HG03159 (cell line): Measurements from ENCODE around the gene PRRT3.
"Not testable (repeated sequence)": the region's sequence is repeated elsewhere in the genome, so short reads cannot be mapped to it uniquely, and the experiment has no call there.

ENCODE experiments used
- ATAC-seq: cut with Tn5 transposase; IDR thresholded peaks from one replicate; pipeline ENCODE4 v1.9.1; 2021; ENCODE audit warnings: mild to moderate bottlenecking, moderate library complexity; ENCODE audit not compliant: unreplicated experiment

Gene PRRT3

GRCh38 chr3:9947025-9947995 lies 4.9 kb downstream of the PRRT3 start:
- no peak for ATAC-seq

- no peak for ATAC-seq
Measured at GRCh38 chr3:9946112-9947024, 5.8 kb downstream of the PRRT3 start.

- ATAC-seq: no peak
Measured at GRCh38 chr3:9945358-9945757, 6.8 kb downstream of the PRRT3 start.

- no peak for ATAC-seq
Measured at GRCh38 chr3:9944271-9944670, 7.9 kb downstream of the PRRT3 start.

- ATAC-seq: no peak
Measured at GRCh38 chr3:9942934-9943690, 9.1 kb downstream of the PRRT3 start.

- ATAC-seq: no peak
Measured at GRCh38 chr3:9942164-9942563, 10.0 kb downstream of the PRRT3 start.

GRCh38 chr3:9940746-9941145 lies 11.5 kb downstream of the PRRT3 start:
- no peak for ATAC-seq

GRCh38 chr3:9939906-9940305 lies 12.3 kb downstream of the PRRT3 start:
- not testable (repeated sequence) for ATAC-seq

- ATAC-seq: no peak
Measured at GRCh38 chr3:9938966-9939365, 13.2 kb downstream of the PRRT3 start.

- no peak for ATAC-seq
Measured at GRCh38 chr3:9937486-9938238, 14.5 kb downstream of the PRRT3 start.

GRCh38 chr3:9935966-9936510 lies 16.2 kb downstream of the PRRT3 start:
- no peak for ATAC-seq

GRCh38 chr3:9934993-9935392 lies 17.2 kb downstream of the PRRT3 start:
- ATAC-seq: no peak

- no peak for ATAC-seq
Measured at GRCh38 chr3:9934235-9934621, 18.0 kb downstream of the PRRT3 start.

GRCh38 chr3:9933561-9934234 lies 18.5 kb downstream of the PRRT3 start, which contains the start of gene CRELD1:
TSS of gene CRELD1 (plus strand) at chr3:9933834. CDS start at chr3:9934439, 605 bp downstream.
- peak; percentile 90 for ATAC-seq

GRCh38 chr3:9932843-9933560 lies 19.2 kb downstream of the PRRT3 start:
- peak; percentile 74 for ATAC-seq

GRCh38 chr3:9932535-9932842 lies 19.7 kb downstream of the PRRT3 start:
- ATAC-seq: no peak

- no peak for ATAC-seq
Measured at GRCh38 chr3:9930804-9931418, 21.3 kb downstream of the PRRT3 start.

- no peak for ATAC-seq
Measured at GRCh38 chr3:9928158-9928557, 24.1 kb downstream of the PRRT3 start.
